Thyroid gland (tissue), 4 donors: Measurements from ENCODE around the gene AGTRAP. TPM values are rescaled to one million over a fixed set of nuclear protein-coding genes. Genes with fewer than 3 reads are reported as not detected.

Source experiments
- DNase-seq, 2 donors: peaks; one replicate each; pipeline ENCODE4 v3.0.0-alpha.2; 2019
- H3K27ac ChIP-seq, 3 donors: fragments of 200-600 bp; sonication (generic); 1 replicate in 2 of 3; 2 replicates in 1 of 3; pipeline ENCODE4 v1.5.1; 2016 to 2019; ENCODE audit warnings: mild to moderate bottlenecking in 1 of 3, moderate library complexity in 1 of 3
- H3K27me3 ChIP-seq: fragments of 200-600 bp; sonication (generic); one replicate; pipeline ENCODE4 v1.5.1; 2019
- H3K36me3 ChIP-seq, 2 donors: fragments of 200-600 bp; sonication (generic); one replicate each; pipeline ENCODE4 v1.5.1; 2016 to 2019
- H3K4me1 ChIP-seq, 2 donors: fragments of 200-600 bp; sonication (generic); one replicate each; pipeline ENCODE4 v1.5.1; 2017 to 2019
- H3K4me3 ChIP-seq, 3 donors: fragments of 200-600 bp; sonication (generic); replicated peaks in 1 of 3; 1 replicate in 2 of 3; 2 replicates in 1 of 3; pipeline ENCODE4 v1.5.1; 2016; ENCODE audit warnings: mild to moderate bottlenecking in 1 of 3
- H3K9me3 ChIP-seq: fragments of 200-600 bp; sonication (generic); one replicate; pipeline ENCODE4 v1.5.1; 2017
- POLR2A ChIP-seq, 2 donors: fragments of 450-650 bp; IDR thresholded peaks; one replicate each; pipeline ENCODE4 v1.6.1; 2017; ENCODE audit warnings: antibody characterized with exemption in 2 of 2, mild to moderate bottlenecking in 2 of 2, moderate library complexity in 1 of 2
- WGBS, 2 donors: methylation state at CpG; one replicate each; pipeline ENCODE4 v1.1.5; 2017; 5-methylcytosine and 5-hydroxymethylcytosine counted together
- intact Hi-C: fragments of 100-400 bp; cut with DNase I; formaldehyde crosslinking; loops from one replicate; pipeline ENCODE4 v1.15.1; 2023
- total RNA-seq, 4 donors: library from RNA; depleted of rRNA; stranded (reverse); fragments of >200 nt; gene quantifications; one replicate each; pipeline ENCODE4 v1.2.3, GENCODE V29; 2016
- TF ChIP-seq, protein P1 (sequence below), 6 experiments: fragments of 200-600 bp in 3 of 6; fragments of 450-650 bp in 3 of 6; sonication (generic) in 3 of 6; IDR thresholded peaks; one replicate each; pipeline ENCODE4 v1.5.1; 2016 to 2019; ENCODE audit warnings: antibody characterized with exemption in 6 of 6, mild to moderate bottlenecking in 2 of 6, inconsistent platforms in 1 of 6, moderate library complexity in 1 of 6

AGTRAP gene
- total RNA-seq, 4 donors from 2014 or later = 35.6 to 72.4 (median 63.6) TPM

GRCh38 chr1:11748294-11749202 lies 12.6 kb downstream of the AGTRAP start:
- H3K4me1 ChIP-seq = no peaks in the 10 kb centered on the region
- H3K27me3 ChIP-seq = no peaks in the 10 kb centered on the region
- H3K36me3 ChIP-seq = peaks cover 8 to 45% of the 10 kb centered on the region in 2 donors
- DNase-seq = no peak
- no peaks in the 10 kb centered on the region for H3K9me3 ChIP-seq
- intact Hi-C loops = no loop called here
- 91 to 92% methylated on average over 9 to 24 of the region's 27 CpGs for WGBS, 2 donors
- H3K27ac ChIP-seq = no peak overlapping the region
- TF ChIP-seq, protein P1, sequence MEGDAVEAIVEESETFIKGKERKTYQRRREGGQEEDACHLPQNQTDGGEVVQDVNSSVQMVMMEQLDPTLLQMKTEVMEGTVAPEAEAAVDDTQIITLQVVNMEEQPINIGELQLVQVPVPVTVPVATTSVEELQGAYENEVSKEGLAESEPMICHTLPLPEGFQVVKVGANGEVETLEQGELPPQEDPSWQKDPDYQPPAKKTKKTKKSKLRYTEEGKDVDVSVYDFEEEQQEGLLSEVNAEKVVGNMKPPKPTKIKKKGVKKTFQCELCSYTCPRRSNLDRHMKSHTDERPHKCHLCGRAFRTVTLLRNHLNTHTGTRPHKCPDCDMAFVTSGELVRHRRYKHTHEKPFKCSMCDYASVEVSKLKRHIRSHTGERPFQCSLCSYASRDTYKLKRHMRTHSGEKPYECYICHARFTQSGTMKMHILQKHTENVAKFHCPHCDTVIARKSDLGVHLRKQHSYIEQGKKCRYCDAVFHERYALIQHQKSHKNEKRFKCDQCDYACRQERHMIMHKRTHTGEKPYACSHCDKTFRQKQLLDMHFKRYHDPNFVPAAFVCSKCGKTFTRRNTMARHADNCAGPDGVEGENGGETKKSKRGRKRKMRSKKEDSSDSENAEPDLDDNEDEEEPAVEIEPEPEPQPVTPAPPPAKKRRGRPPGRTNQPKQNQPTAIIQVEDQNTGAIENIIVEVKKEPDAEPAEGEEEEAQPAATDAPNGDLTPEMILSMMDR (IDR thresholded peaks at IDR 0.05) = no peak
- no peak for TF ChIP-seq POLR2A (IDR thresholded peaks at IDR 0.05)
- H3K4me3 ChIP-seq = no peak overlapping the region

GRCh38 chr1:11749203-11749689 lies 13.3 kb downstream of the AGTRAP start:
- intact Hi-C loops = no loop called here

DNA sequence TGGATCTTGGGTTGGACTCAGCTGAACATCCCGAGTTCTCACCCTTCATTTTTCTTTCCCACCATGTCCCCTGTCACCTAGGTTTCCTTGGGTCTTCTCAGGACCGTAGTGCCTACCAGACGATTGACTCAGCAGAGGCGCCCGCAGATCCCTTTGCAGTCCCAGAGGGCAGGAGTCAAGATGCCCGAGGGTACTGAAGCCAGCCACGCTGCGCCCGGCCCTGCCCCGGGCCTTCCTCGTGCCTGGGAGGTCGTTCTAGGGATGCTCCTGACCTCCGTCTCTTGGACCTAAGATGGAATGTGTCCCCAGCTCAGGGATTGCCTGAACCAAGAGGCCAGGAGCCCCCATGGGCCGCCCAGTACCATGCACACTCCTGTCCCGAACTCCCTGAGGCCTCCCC lies 14.1 kb downstream of the AGTRAP start:
- intact Hi-C loops = no loop called here
- TF ChIP-seq, protein P1 (IDR thresholded peaks at IDR 0.05) = no peak
- TF ChIP-seq POLR2A (IDR thresholded peaks at IDR 0.05) = no peak
- Histone ChIP-seq H3K27me3 (no peaks in the 10 kb centered on the region), H3K4me3 (no peak overlapping the region), H3K36me3 (peaks cover 8 to 45% of the 10 kb centered on the region in 2 donors), H3K27ac (no peak overlapping the region), H3K9me3 (no peaks in the 10 kb centered on the region), H3K4me1 (no peaks in the 10 kb centered on the region)
- no peak for DNase-seq
- 93 to 95% methylated on average over 15 of the region's 15 CpGs for WGBS, 2 donors

More at GRCh38 chr1:11749203-11749689, 13.3 kb downstream of the AGTRAP start:
- Histone ChIP-seq H3K27me3 (no peaks in the 10 kb centered on the region), H3K4me1 (no peaks in the 10 kb centered on the region), H3K27ac (no peak overlapping the region), H3K9me3 (no peaks in the 10 kb centered on the region), H3K4me3 (no peak overlapping the region), H3K36me3 (peaks cover 8 to 45% of the 10 kb centered on the region in 2 donors)
- WGBS, 2 donors = 84 to 86% methylated on average over 8 to 9 of the region's 9 CpGs
- DNase-seq = no peak
- TF ChIP-seq, protein P1 (IDR thresholded peaks at IDR 0.05) = peak in 2 of 6 experiments; percentile 26 to 33
- TF ChIP-seq POLR2A (IDR thresholded peaks at IDR 0.05) = no peak

GRCh38 chr1:11751087-11751486 lies 15.2 kb downstream of the AGTRAP start:
- TF ChIP-seq, protein P1 (IDR thresholded peaks at IDR 0.05) = no peak
- TF ChIP-seq POLR2A (IDR thresholded peaks at IDR 0.05) = no peak
- no peak for DNase-seq
- H3K27me3 ChIP-seq = no peaks in the 10 kb centered on the region
- H3K36me3 ChIP-seq = peaks cover 8 to 42% of the 10 kb centered on the region in 2 donors
- H3K27ac ChIP-seq = no peak overlapping the region
- no peak overlapping the region for H3K4me3 ChIP-seq
- intact Hi-C loops = no loop called here
- no peaks in the 10 kb centered on the region for H3K9me3 ChIP-seq
- no peaks in the 10 kb centered on the region for H3K4me1 ChIP-seq
- 85 to 92% methylated on average over 6 to 7 of the region's 9 CpGs for WGBS, 2 donors
